ENCODE results near the gene SETD1B.

GRCh38 chr12:121860257-121860656 is 56.4 kb downstream of the SETD1B start:
- TF ChIP-seq CTCF (IDR thresholded peaks at IDR 0.05), result no peak
- no peak for TF ChIP-seq POLR2A (IDR thresholded peaks at IDR 0.05)

All from uterus (tissue), 2 donors.